ENCODE data around the gene CMSS1. TPM values are rescaled to one million over a fixed set of nuclear protein-coding genes. Genes with fewer than 3 reads are reported as not detected.

CMSS1 gene
- total RNA-seq, 1 experiment from 2014 or later = 86.3 TPM

- in situ Hi-C loops (cut with HindIII; ENCODE audit: low pct_unique_long_range_greater_than_20kb, low sequenced_read_pairs) = no loop called here
- Histone ChIP-seq H3K4me3 (ENCODE audit: low read depth in 2 of 2, low read length in 2 of 2) (no peak overlapping the region), H3K36me3 (ENCODE audit: control insufficient read depth, insufficient read depth, low read length) (no peaks in the 10 kb centered on the region), H3K27me3 (ENCODE audit: control insufficient read depth, insufficient read depth, low read length) (no peaks in the 10 kb centered on the region), H3K9me3 (ENCODE audit: control insufficient read depth, insufficient read depth, low read depth, low read length) (no peaks in the 10 kb centered on the region), H3K4me1 (ENCODE audit: control insufficient read depth, insufficient read depth, low read length) (no peaks in the 10 kb centered on the region), H3K27ac (ENCODE audit: low read length) (no peak overlapping the region)
- ATAC-seq = no peak
- intact Hi-C loops (cut with micrococcal nuclease; ENCODE audit: unreplicated experiment) = no loop called here
- ChIA-PET POLR2A (interaction anchor here (0.7 kb wide), 1 partner anchor 547 kb away, joined by 3 read pairs; no protein-coding TSS in a partner anchor), CTCF (no interaction called here)
- TF ChIP-seq TCF7L2 (IDR thresholded peaks at IDR 0.05; ENCODE audit: low read depth, low read length) (no peak), POLR2AphosphoS5 (IDR thresholded peaks at IDR 0.05; ENCODE audit: low read depth, low read length) (no peak), SIN3A (IDR thresholded peaks at IDR 0.05; ENCODE audit: borderline replicate concordance, insufficient read depth, low read depth, low read length) (no peak), REST (IDR thresholded peaks at IDR 0.05; ENCODE audit: insufficient read depth in 1 of 2, low read depth in 2 of 2, low read length in 1 of 2) (no peak), CTCF (IDR thresholded peaks at IDR 0.05) (no peak)
- no TSS peak for BruUV-seq (replicated peaks)
- no peak for DNase-seq (ENCODE audit: low read depth, low spot score)
These were observed 160.6 kb downstream of the CMSS1 start for GRCh38 chr3:99978221-99978620.

- in situ Hi-C loops (cut with HindIII; ENCODE audit: low pct_unique_long_range_greater_than_20kb, low sequenced_read_pairs) (no loop called here), intact Hi-C loops (cut with micrococcal nuclease; ENCODE audit: unreplicated experiment) (no loop called here)
- ATAC-seq (no peak), DNase-seq (ENCODE audit: low read depth, low spot score) (no peak)
- TF ChIP-seq SIN3A (IDR thresholded peaks at IDR 0.05; ENCODE audit: borderline replicate concordance, insufficient read depth, low read depth, low read length) = no peak
- TF ChIP-seq POLR2AphosphoS5 (IDR thresholded peaks at IDR 0.05; ENCODE audit: low read depth, low read length) = no peak
- TF ChIP-seq REST (IDR thresholded peaks at IDR 0.05; ENCODE audit: insufficient read depth in 1 of 2, low read depth in 2 of 2, low read length in 1 of 2) = no peak
- TF ChIP-seq CTCF (IDR thresholded peaks at IDR 0.05) = no peak
- TF ChIP-seq TCF7L2 (IDR thresholded peaks at IDR 0.05; ENCODE audit: low read depth, low read length) = no peak
- Histone ChIP-seq H3K4me3 (ENCODE audit: low read depth in 2 of 2, low read length in 2 of 2) (no peak overlapping the region), H3K9me3 (ENCODE audit: control insufficient read depth, insufficient read depth, low read depth, low read length) (no peaks in the 10 kb centered on the region), H3K36me3 (ENCODE audit: control insufficient read depth, insufficient read depth, low read length) (no peaks in the 10 kb centered on the region), H3K4me1 (ENCODE audit: control insufficient read depth, insufficient read depth, low read length) (no peaks in the 10 kb centered on the region), H3K27me3 (ENCODE audit: control insufficient read depth, insufficient read depth, low read length) (no peaks in the 10 kb centered on the region), H3K27ac (ENCODE audit: low read length) (no peak overlapping the region)
- ChIA-PET POLR2A (no interaction called here), CTCF (no interaction called here)
- BruUV-seq (replicated peaks) = no TSS peak
These were observed 162.9 kb downstream of the CMSS1 start for GRCh38 chr3:99980606-99981005.
